H1 (cell line): ENCODE data around the gene VNN1. TPM values are rescaled to one million over a fixed set of nuclear protein-coding genes. Genes with fewer than 3 reads are reported as not detected.

Experiments used
- CTCF ChIA-PET: fragments of 300-600 bp; sonication (Branson Sonifier 250); formaldehyde crosslinking; loops from one replicate; lab custom pipeline; 2021; ENCODE audit not compliant: partially characterized antibody; lab: Charles Lee
- POLR2A ChIA-PET: fragments of 300-600 bp; sonication (Branson Sonifier 250); formaldehyde crosslinking; loops from one replicate; lab custom pipeline; 2021; ENCODE audit warnings: inconsistent platforms; ENCODE audit not compliant: partially characterized antibody; lab: Charles Lee
- DNase-seq, 2 experiments: peaks; one replicate each; pipeline versions ENCODE4 v3.0.0 to v3.0.0-alpha.2; 2010 to 2022; ENCODE audit warnings: low spot score in 2 of 2, low read depth in 1 of 2, mixed read lengths in 1 of 2
- FAIRE-seq: peaks from 2 replicates; lab custom pipeline; 2011; peaks lifted over from hg19 to GRCh38; lab: Jason Lieb, UNC
- H2AFZ ChIP-seq: 2 replicates; pipeline ENCODE4 v1.8.1; 2012; ENCODE audit warnings: low read length, inconsistent platforms
- H2AK5ac ChIP-seq: 2 replicates; pipeline ENCODE4 v1.6.1; 2013; ENCODE audit warnings: low read depth, low read length
- H2BK120ac ChIP-seq: replicated peaks from 2 replicates; pipeline ENCODE3; 2013; ENCODE audit warnings: low read depth, low read length, inconsistent platforms
- H2BK12ac ChIP-seq: 2 replicates; pipeline ENCODE4 v1.6.1; 2013; ENCODE audit warnings: low read depth, low read length
- H2BK15ac ChIP-seq: 2 replicates; pipeline ENCODE4 v1.6.1; 2013; ENCODE audit warnings: low read length
- H2BK20ac ChIP-seq: 2 replicates; pipeline ENCODE4 v1.6.1; 2013; ENCODE audit warnings: low read length
- H2BK5ac ChIP-seq: 2 replicates; pipeline ENCODE4 v1.6.1; 2013; ENCODE audit warnings: low read depth, low read length
- H3K14ac ChIP-seq: 2 replicates; pipeline ENCODE4 v1.6.1; 2013; ENCODE audit warnings: inconsistent platforms; ENCODE audit not compliant: insufficient read length
- H3K18ac ChIP-seq: 2 replicates; pipeline ENCODE4 v1.6.1; 2013; ENCODE audit warnings: low read length; ENCODE audit errors: extremely low read depth
- H3K23ac ChIP-seq: 2 replicates; pipeline ENCODE4 v1.6.1; 2013; ENCODE audit warnings: inconsistent platforms; ENCODE audit not compliant: insufficient read length
- H3K23me2 ChIP-seq: 2 replicates; pipeline ENCODE4 v1.6.1; 2013; ENCODE audit warnings: low read depth, low read length
- H3K27ac ChIP-seq: 2 replicates; pipeline ENCODE4 v1.6.1; 2011; ENCODE audit warnings: low read depth, low read length, inconsistent platforms
- H3K27me3 ChIP-seq, 4 experiments: replicated peaks in 1 of 4; 1 replicate in 1 of 4; 2 replicates in 3 of 4; pipeline versions ENCODE4 v1.6.1 to v1.8.1; 2011 to 2013; ENCODE audit warnings: low read length in 3 of 4, mild to moderate bottlenecking in 3 of 4, inconsistent platforms in 2 of 4, mixed read lengths in 2 of 4, moderate library complexity in 1 of 4; ENCODE audit not compliant: control insufficient read depth in 3 of 4, insufficient read depth in 3 of 4; ENCODE audit errors: extremely low read depth in 1 of 4
- H3K36me3 ChIP-seq, 4 experiments: 2 replicates each; pipeline versions ENCODE4 v1.6.1 to v1.8.1; 2011 to 2013; ENCODE audit warnings: mild to moderate bottlenecking in 4 of 4, low read length in 3 of 4, moderate library complexity in 2 of 4, control low read depth in 1 of 4, inconsistent platforms in 1 of 4; ENCODE audit not compliant: insufficient read depth in 4 of 4, control insufficient read depth in 2 of 4
- H3K4ac ChIP-seq: replicated peaks from 2 replicates; pipeline ENCODE3; 2013; ENCODE audit warnings: low read length, low read depth, mixed read lengths, inconsistent platforms; ENCODE audit not compliant: insufficient read length
- H3K4me1 ChIP-seq, 4 experiments: replicated peaks in 1 of 4; 1 replicate in 1 of 4; 2 replicates in 3 of 4; pipeline versions ENCODE4 v1.6.1 to v1.8.1; 2011 to 2013; ENCODE audit warnings: low read length in 3 of 4, inconsistent platforms in 2 of 4, mixed read lengths in 1 of 4; ENCODE audit not compliant: insufficient read depth in 4 of 4, control insufficient read depth in 3 of 4
- H3K4me2 ChIP-seq, 2 experiments: 2 replicates each; pipeline versions ENCODE4 v1.6.1 to v1.8.1; 2011 to 2013; ENCODE audit warnings: low read depth in 2 of 2, low read length in 2 of 2, control low read depth in 1 of 2, inconsistent platforms in 1 of 2, mild to moderate bottlenecking in 1 of 2; ENCODE audit not compliant: insufficient read depth in 1 of 2
- H3K4me3 ChIP-seq, 4 experiments: fragments of 200-600, 300-600 bp in 1 of 4; sonication (generic), shearing (Covaris generic), sonication (Bioruptor Twin) in 1 of 4; 2 replicates each; pipeline versions ENCODE4 v1.5.1 to v1.8.1; 2011 to 2016; ENCODE audit warnings: low read length in 4 of 4, low read depth in 3 of 4, control low read depth in 2 of 4, inconsistent platforms in 2 of 4, mild to moderate bottlenecking in 2 of 4, mixed read lengths in 1 of 4, moderate library complexity in 1 of 4; ENCODE audit not compliant: insufficient read depth in 2 of 4; ENCODE audit errors: extremely low read depth in 1 of 4
- H3K56ac ChIP-seq: replicated peaks from 2 replicates; pipeline ENCODE3; 2013; ENCODE audit warnings: low read depth, mild to moderate bottlenecking, mixed read lengths, low read length, inconsistent platforms; ENCODE audit not compliant: insufficient read length
- H3K79me1 ChIP-seq: 2 replicates; pipeline ENCODE4 v1.6.1; 2013; ENCODE audit warnings: low read depth, low read length, control low read depth
- H3K79me2 ChIP-seq, 2 experiments: 2 replicates each; pipeline versions ENCODE4 v1.6.1 to v1.8.1; 2012 to 2013; ENCODE audit warnings: low read length in 2 of 2, mild to moderate bottlenecking in 2 of 2, inconsistent platforms in 1 of 2; ENCODE audit not compliant: insufficient read depth in 2 of 2, control insufficient read depth in 1 of 2
- H3K9ac ChIP-seq, 4 experiments: replicated peaks in 1 of 4; 1 replicate in 1 of 4; 2 replicates in 3 of 4; pipeline versions ENCODE4 v1.6.1 to v1.8.1; 2011 to 2013; ENCODE audit warnings: low read depth in 3 of 4, low read length in 3 of 4, control low read depth in 2 of 4, mild to moderate bottlenecking in 2 of 4, moderate library complexity in 2 of 4, inconsistent platforms in 1 of 4; ENCODE audit errors: extremely low read depth in 1 of 4
- H3K9me3 ChIP-seq, 2 experiments: 2 replicates each; pipeline versions ENCODE4 v1.6.1 to v1.8.1; 2012 to 2013; ENCODE audit warnings: mild to moderate bottlenecking in 2 of 2, moderate library complexity in 2 of 2, control low read depth in 1 of 2, inconsistent platforms in 1 of 2, low read depth in 1 of 2, low read length in 1 of 2, mixed read lengths in 1 of 2; ENCODE audit not compliant: insufficient read depth in 2 of 2
- H4K20me1 ChIP-seq, 2 experiments: replicated peaks in 1 of 2; 2 replicates each; pipeline versions ENCODE3 to v1.8.1; 2011 to 2013; ENCODE audit warnings: inconsistent platforms in 2 of 2, low read length in 2 of 2, mild to moderate bottlenecking in 1 of 2; ENCODE audit not compliant: insufficient read depth in 2 of 2, control insufficient read depth in 1 of 2
- H4K5ac ChIP-seq: 2 replicates; pipeline ENCODE4 v1.6.1; 2013; ENCODE audit warnings: low read length, low read depth, mixed read lengths, inconsistent platforms; ENCODE audit not compliant: insufficient read length
- H4K8ac ChIP-seq: 2 replicates; pipeline ENCODE4 v1.8.0; 2013; ENCODE audit warnings: mild to moderate bottlenecking, moderate library complexity, low read length, inconsistent platforms; ENCODE audit not compliant: insufficient read depth; ENCODE audit errors: extremely low read depth
- H4K91ac ChIP-seq: replicated peaks from 2 replicates; pipeline ENCODE3; 2013; ENCODE audit warnings: low read length, mixed read lengths, inconsistent platforms; ENCODE audit not compliant: insufficient read length
- BRCA1 ChIP-seq: IDR thresholded peaks from 2 replicates; pipeline ENCODE4 v1.6.1; 2012; ENCODE audit warnings: low read depth, low read length, improper control_type of control experiment
- JUN ChIP-seq: IDR thresholded peaks from 2 replicates; pipeline ENCODE4 v1.6.1; 2011; ENCODE audit warnings: low read depth, mild to moderate bottlenecking, improper control_type of control experiment, low read length
- POU5F1 ChIP-seq: IDR thresholded peaks from 2 replicates; pipeline ENCODE4 v1.6.1; 2011; ENCODE audit warnings: low read depth, mild to moderate bottlenecking, low read length, moderate library complexity
- RAD21 ChIP-seq, 2 experiments: IDR thresholded peaks in 1 of 2; conservative IDR thresholded peaks in 1 of 2; 2 replicates each; pipeline ENCODE4 v1.6.1; 2011; ENCODE audit warnings: low read depth in 2 of 2, low read length in 2 of 2, improper control_type of control experiment in 1 of 2, inconsistent platforms in 1 of 2, mild to moderate bottlenecking in 1 of 2, moderate library complexity in 1 of 2
- SIX5 ChIP-seq: IDR thresholded peaks from 2 replicates; pipeline ENCODE4 v1.6.1; 2011; ENCODE audit warnings: mild to moderate bottlenecking, low read depth, low read length
- WGBS, 2 experiments: shearing (Covaris generic) in 1 of 2; methylation state at CpG; one replicate each; pipeline versions ENCODE4 v1.1.6 to v1.1.7; 2013 to 2015; ENCODE audit warnings: low lambda C conversion rate in 2 of 2, mixed read lengths in 2 of 2, inconsistent platforms in 1 of 2, low coverage in 1 of 2, missing lambda C conversion rate in 1 of 2; ENCODE audit not compliant: insufficient replicate concordance in 2 of 2, insufficient coverage in 1 of 2, insufficient read length in 1 of 2; ENCODE audit errors: extremely low coverage in 1 of 2, missing lambda C conversion rate in 1 of 2; 5-methylcytosine and 5-hydroxymethylcytosine counted together
- polyA plus RNA-seq, 7 experiments: library from polyadenylated mRNA; depleted of rRNA in 3 of 7; stranded (reverse) in 5 of 7; unstranded in 2 of 7; fragments of >200 nt in 5 of 7; fragments of 200-250 nt in 2 of 7; gene quantifications; 1 replicate in 5 of 7; 2 replicates in 1 of 7; 4 replicates in 1 of 7; pipeline versions ENCODE4 v1.2.1 to v1.2.3, GENCODE V29; 2011 to 2013; ENCODE audit warnings: missing spikeins in 2 of 7, mixed read lengths in 2 of 7
- total RNA-seq: library from RNA; stranded (reverse); fragmentation: NEBNext Ultra II Directional; extraction: Animal tissue kit (Norgen Biotek cat#: 25700); gene quantifications from 2 replicates; pipeline ENCODE4 v1.2.1, GENCODE V29; 2021

The VNN1 gene
- total and polyA plus RNA-seq, 2 of the 8 experiments (the other 6 are each of a cell fraction or from before 2014, with no cell fraction given): not detected

DNA sequence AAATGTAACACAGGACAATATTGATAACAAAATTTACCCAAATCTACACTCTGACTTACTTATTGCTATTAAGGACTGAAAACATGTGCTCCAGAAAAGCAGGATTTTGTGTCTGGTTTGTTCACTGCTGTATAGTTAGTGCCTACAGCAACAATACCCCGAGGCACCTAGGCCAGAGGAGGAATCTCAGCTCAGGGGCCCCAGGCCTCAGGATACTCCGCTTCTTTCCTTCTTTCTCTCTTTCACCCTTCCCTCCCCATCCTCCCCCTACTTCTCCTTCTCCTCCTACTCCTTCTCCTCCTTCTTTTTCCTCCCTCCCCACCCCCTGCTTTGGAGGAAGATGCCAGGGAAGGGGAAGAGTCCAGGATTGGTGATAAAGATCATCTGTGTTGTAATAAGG lies 44.8 kb upstream of the VNN1 start:
- Histone ChIP-seq H3K9ac (no peak overlapping the region), H3K56ac (no peak overlapping the region), H4K8ac (no peak overlapping the region), H3K27me3 (no peaks in the 10 kb centered on the region), H4K5ac (no peak overlapping the region), H2BK5ac (no peak overlapping the region), H2BK20ac (no peak overlapping the region), H2BK12ac (no peak overlapping the region), H2AFZ (no peak overlapping the region), H2BK15ac (no peak overlapping the region), H3K9me3 (no peaks in the 10 kb centered on the region), H4K91ac (no peak overlapping the region), H3K4me2 (no peak overlapping the region), H3K18ac (no peak overlapping the region), H3K14ac (no peak overlapping the region), H3K79me2 (no peaks in the 10 kb centered on the region), H3K4me3 (no peak overlapping the region), H3K79me1 (no peaks in the 10 kb centered on the region), H3K27ac (no peak overlapping the region), H2AK5ac (no peak overlapping the region), H3K4me1 (no peaks in the 10 kb centered on the region), H3K23me2 (no peaks in the 10 kb centered on the region), H3K36me3 (no peaks in the 10 kb centered on the region), H3K23ac (no peak overlapping the region), H2BK120ac (no peak overlapping the region), H3K4ac (no peak overlapping the region), H4K20me1 (no peaks in the 10 kb centered on the region)
- TF ChIP-seq JUN (no peak), SIX5 (no peak), RAD21 (IDR thresholded peaks at IDR 0.05 in 1 of 2, conservative IDR thresholded peaks at IDR 0.05 in 1 of 2; ENCODE audit: low read depth in 2 of 2, low read length in 2 of 2) (no peak), BRCA1 (no peak), POU5F1 (no peak)
- FAIRE-seq: no peak
- WGBS, 2 experiments: 100% methylated on average over 2 of the region's 2 CpGs; no CpG with 5 or more reads in 1 of the 2 experiments
- ChIA-PET CTCF (interaction anchor here (0.9 to 1.7 kb wide), 3 partner anchors 10 to 25 kb away, joined by 3 to 6 read pairs (median 4); no protein-coding TSS in a partner anchor), POLR2A (no interaction called here)
- DNase-seq: no peak
